A549 (cell line): Measurements from ENCODE around the gene SLC25A30. TPM values are rescaled to one million over a fixed set of nuclear protein-coding genes. Genes with fewer than 3 reads are reported as not detected.

ENCODE experiments used
- ATAC-seq, 2 experiments: fragments of 200-7000 bp in 1 of 2; fragments of >200 bp in 1 of 2; cut with Nextera tagmentation in 1 of 2; cut with Tn5 transposase in 1 of 2; 3 replicates each; pipeline versions ENCODE4 v1.8.0 to v1.9.1; 2018 to 2020; ENCODE audit warnings: mild to moderate bottlenecking in 1 of 2, moderate library complexity in 1 of 2
- CTCF ChIA-PET: fragments of 300-600 bp; sonication (Branson Sonifier 250); formaldehyde crosslinking; extraction: SDS; loops from one replicate; lab custom pipeline; 2021; ENCODE audit warnings: antibody characterized with exemption, inconsistent platforms; lab: Yijun Ruan, JAX
- POLR2A ChIA-PET: fragments of 350-600 bp; formaldehyde crosslinking; extraction: SDS; loops from one replicate; lab custom pipeline; 2021; ENCODE audit warnings: antibody characterized with exemption, inconsistent platforms; lab: Yijun Ruan, JAX
- DNase-seq, 2 experiments: peaks; one replicate each; pipeline versions ENCODE4 v3.0.0 to v3.0.0-alpha.2; 2011 to 2016; ENCODE audit warnings: low read depth in 1 of 2, low spot score in 1 of 2
- FAIRE-seq: peaks from 2 replicates; lab custom pipeline; 2011; peaks lifted over from hg19 to GRCh38; lab: Jason Lieb, UNC
- H3K27ac ChIP-seq, 2 experiments: fragments of >200 bp; sonication (Bioruptor Twin); formaldehyde crosslinking; 3 replicates each; pipeline ENCODE4 v1.5.1; 2016 to 2017
- H3K4me1 ChIP-seq: fragments of >200 bp; sonication (Bioruptor Twin); formaldehyde crosslinking; 3 replicates; pipeline ENCODE4 v1.6.1; 2016
- H3K4me2 ChIP-seq: fragments of >200 bp; sonication (Bioruptor Twin); formaldehyde crosslinking; 3 replicates; pipeline ENCODE4 v1.6.1; 2016
- H3K4me3 ChIP-seq: fragments of >200 bp; sonication (Bioruptor Twin); formaldehyde crosslinking; 3 replicates; pipeline ENCODE4 v1.5.1; 2016
- H3K9me3 ChIP-seq: fragments of >200 bp; sonication (Bioruptor Twin); formaldehyde crosslinking; 3 replicates; pipeline ENCODE4 v1.6.1; 2016
- ATOH8 ChIP-seq: fragments of 250-450 bp; sonication (Bioruptor Pico); IDR thresholded peaks from 2 replicates; pipeline ENCODE4 v1.5.0; 2020; ENCODE audit warnings: low read depth, mild to moderate bottlenecking, moderate library complexity
- BCL3 ChIP-seq: fragments of >200 bp; sonication (Bioruptor Twin); formaldehyde crosslinking; IDR thresholded peaks from 3 replicates; pipeline ENCODE4 v1.6.1; 2016
- BHLHE40 ChIP-seq: IDR thresholded peaks from 2 replicates; pipeline ENCODE4 v1.6.1; 2012; ENCODE audit warnings: low read depth, low read length, inconsistent platforms
- CEBPB ChIP-seq, 2 experiments: fragments of >200 bp in 1 of 2; sonication (Bioruptor Twin) in 1 of 2; formaldehyde crosslinking in 1 of 2; IDR thresholded peaks; 2 replicates each; pipeline ENCODE4 v1.6.1; 2012 to 2016
- EHMT2 ChIP-seq: fragments of 200-600 bp; sonication (generic); IDR thresholded peaks from 2 replicates; pipeline ENCODE4 v1.6.1; 2016; ENCODE audit warnings: antibody characterized with exemption, low read depth, mild to moderate bottlenecking, moderate library complexity
- EP300 ChIP-seq, 2 experiments: fragments of >200 bp; sonication (Bioruptor Twin); formaldehyde crosslinking; IDR thresholded peaks; 2 replicates in 1 of 2; 3 replicates in 1 of 2; pipeline ENCODE4 v1.6.1; 2016 to 2017
- ESRRA ChIP-seq: fragments of 150-350 bp; IDR thresholded peaks from 2 replicates; pipeline ENCODE4 v1.6.1; 2014; ENCODE audit warnings: mild to moderate bottlenecking, low read length, borderline replicate concordance
- FOXS1 ChIP-seq: fragments of 250-450 bp; sonication (Bioruptor Pico); IDR thresholded peaks from 2 replicates; pipeline ENCODE4 v1.5.0; 2020; ENCODE audit warnings: mild to moderate bottlenecking, moderate library complexity
- HDAC2 ChIP-seq: fragments of 200-600 bp; sonication (generic); IDR thresholded peaks from 2 replicates; pipeline ENCODE4 v1.6.1; 2016
- HEYL ChIP-seq: fragments of 250-450 bp; sonication (Bioruptor Pico); IDR thresholded peaks from 2 replicates; pipeline ENCODE4 v1.8.0; 2021; ENCODE audit warnings: mild to moderate bottlenecking, moderate library complexity
- JUN ChIP-seq, 2 experiments: fragments of >200 bp; sonication (Bioruptor Twin); formaldehyde crosslinking; IDR thresholded peaks; 2 replicates in 1 of 2; 3 replicates in 1 of 2; pipeline ENCODE4 v1.6.1; 2016 to 2017
- KDM1A ChIP-seq: fragments of 200-600 bp; sonication (generic); IDR thresholded peaks from 2 replicates; pipeline ENCODE4 v1.6.1; 2016; ENCODE audit warnings: low read depth, mild to moderate bottlenecking
- MAZ ChIP-seq: fragments of 150-350 bp; IDR thresholded peaks from 2 replicates; pipeline ENCODE4 v1.6.1; 2014; ENCODE audit warnings: antibody characterized with exemption, low read depth, low read length, borderline replicate concordance
- MYC ChIP-seq: IDR thresholded peaks from 2 replicates; pipeline ENCODE4 v1.6.1; 2012; ENCODE audit warnings: mild to moderate bottlenecking, inconsistent platforms, low read length, improper control_type of control experiment, borderline replicate concordance
- NFE2L2 ChIP-seq: fragments of 150-350 bp; conservative IDR thresholded peaks from 2 replicates; pipeline ENCODE4 v1.6.1; 2014; ENCODE audit warnings: low read length
- NPAS2 ChIP-seq: fragments of 250-450 bp; sonication (Bioruptor Pico); IDR thresholded peaks from 2 replicates; pipeline ENCODE4 v1.8.0; 2022; ENCODE audit warnings: mild to moderate bottlenecking, moderate library complexity, borderline replicate concordance
- NR3C1 ChIP-seq: fragments of >200 bp; sonication (Bioruptor Twin); formaldehyde crosslinking; IDR thresholded peaks from 3 replicates; pipeline ENCODE4 v1.6.1; 2017
- POLR2A ChIP-seq: IDR thresholded peaks from 2 replicates; pipeline ENCODE4 v1.6.1; 2012; ENCODE audit warnings: mild to moderate bottlenecking, low read length
- RARB ChIP-seq: fragments of 250-450 bp; sonication (Bioruptor Pico); IDR thresholded peaks from 2 replicates; pipeline ENCODE4 v1.8.0; 2021; ENCODE audit warnings: mild to moderate bottlenecking, moderate library complexity
- SMC3 ChIP-seq: fragments of >200 bp; sonication (Bioruptor Twin); formaldehyde crosslinking; IDR thresholded peaks from 3 replicates; pipeline ENCODE4 v1.6.1; 2018; ENCODE audit warnings: inconsistent platforms
- TFCP2L1 ChIP-seq: fragments of 250-450 bp; sonication (Bioruptor Pico); IDR thresholded peaks from 2 replicates; pipeline ENCODE4 v1.5.0; 2021; ENCODE audit warnings: mild to moderate bottlenecking
- TP53 ChIP-seq: fragments of 250-450 bp; sonication (Bioruptor Pico); IDR thresholded peaks from 2 replicates; pipeline ENCODE4 v1.5.0; 2021; ENCODE audit warnings: mild to moderate bottlenecking, moderate library complexity
- ZC3H11A ChIP-seq: fragments of 450-650 bp; IDR thresholded peaks from 2 replicates; pipeline ENCODE4 v1.6.1; 2014; ENCODE audit warnings: antibody characterized with exemption, mild to moderate bottlenecking
- ZSCAN20 ChIP-seq: fragments of 250-450 bp; sonication (Bioruptor Pico); IDR thresholded peaks from 2 replicates; pipeline ENCODE4 v1.8.0; 2022; ENCODE audit warnings: mild to moderate bottlenecking, moderate library complexity
- WGBS: methylation state at CpG from one replicate; pipeline ENCODE4 v1.1.6; 2017; ENCODE audit errors: missing lambda C conversion rate; 5-methylcytosine and 5-hydroxymethylcytosine counted together
- polyA plus RNA-seq, 4 experiments: library from polyadenylated mRNA; depleted of rRNA in 3 of 4; stranded (reverse); fragments of >200 nt; fragmentation: RNase III in 1 of 4; extraction: RNeasy Plus Mini Kit Qiagen cat#74134 plus additional on column Dnase treatment in 1 of 4; gene quantifications; 2 replicates in 3 of 4; 3 replicates in 1 of 4; pipeline ENCODE4 v1.2.3, GENCODE V29; 2011 to 2017
- TF ChIP-seq, protein P1 (sequence below): fragments of 150-350 bp; IDR thresholded peaks from 2 replicates; pipeline ENCODE4 v1.6.1; 2014; ENCODE audit warnings: low read depth, mild to moderate bottlenecking, low read length
- TF ChIP-seq, protein P2 (sequence below): fragments of >200 bp; sonication (Bioruptor Twin); formaldehyde crosslinking; IDR thresholded peaks from 2 replicates; pipeline ENCODE4 v1.6.1; 2016

SLC25A30 gene
- polyA plus RNA-seq, 2 of the 4 experiments (the other 2 are of a cell fraction), result 10.1 to 12.7 TPM

GRCh38 chr13:45445053-45445452, 26.9 kb upstream of the SLC25A30 start:
- WGBS, result 62% methylated on average over 6 of the region's 6 CpGs
- FAIRE-seq, result no peak
- TF ChIP-seq ZSCAN20, result no peak
- no peak for TF ChIP-seq EHMT2
- no peak for TF ChIP-seq NFE2L2
- no peak for TF ChIP-seq JUN (IDR thresholded peaks at IDR 0.05)
- no peak for TF ChIP-seq RARB (CRISPR knock-in tag)
- TF ChIP-seq, protein P1, sequence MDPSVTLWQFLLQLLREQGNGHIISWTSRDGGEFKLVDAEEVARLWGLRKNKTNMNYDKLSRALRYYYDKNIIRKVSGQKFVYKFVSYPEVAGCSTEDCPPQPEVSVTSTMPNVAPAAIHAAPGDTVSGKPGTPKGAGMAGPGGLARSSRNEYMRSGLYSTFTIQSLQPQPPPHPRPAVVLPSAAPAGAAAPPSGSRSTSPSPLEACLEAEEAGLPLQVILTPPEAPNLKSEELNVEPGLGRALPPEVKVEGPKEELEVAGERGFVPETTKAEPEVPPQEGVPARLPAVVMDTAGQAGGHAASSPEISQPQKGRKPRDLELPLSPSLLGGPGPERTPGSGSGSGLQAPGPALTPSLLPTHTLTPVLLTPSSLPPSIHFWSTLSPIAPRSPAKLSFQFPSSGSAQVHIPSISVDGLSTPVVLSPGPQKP, result no peak
- no peak for TF ChIP-seq TFCP2L1 (CRISPR knock-in tag)
- TF ChIP-seq, protein P2, sequence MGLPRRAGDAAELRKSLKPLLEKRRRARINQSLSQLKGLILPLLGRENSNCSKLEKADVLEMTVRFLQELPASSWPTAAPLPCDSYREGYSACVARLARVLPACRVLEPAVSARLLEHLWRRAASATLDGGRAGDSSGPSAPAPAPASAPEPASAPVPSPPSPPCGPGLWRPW, result no peak
- TF ChIP-seq MAZ, result no peak
- ChIA-PET CTCF (no interaction called here), POLR2A (no interaction called here)
- Histone ChIP-seq H3K4me2 (no peak overlapping the region), H3K27ac (no peak overlapping the region), H3K4me3 (no peak overlapping the region), H3K9me3 (no peaks in the 10 kb centered on the region), H3K4me1 (peaks cover 12% of the 10 kb centered on the region; the same call in 2 of the 3 replicates)
- no peak for DNase-seq
- ATAC-seq, result no peak

DNA sequence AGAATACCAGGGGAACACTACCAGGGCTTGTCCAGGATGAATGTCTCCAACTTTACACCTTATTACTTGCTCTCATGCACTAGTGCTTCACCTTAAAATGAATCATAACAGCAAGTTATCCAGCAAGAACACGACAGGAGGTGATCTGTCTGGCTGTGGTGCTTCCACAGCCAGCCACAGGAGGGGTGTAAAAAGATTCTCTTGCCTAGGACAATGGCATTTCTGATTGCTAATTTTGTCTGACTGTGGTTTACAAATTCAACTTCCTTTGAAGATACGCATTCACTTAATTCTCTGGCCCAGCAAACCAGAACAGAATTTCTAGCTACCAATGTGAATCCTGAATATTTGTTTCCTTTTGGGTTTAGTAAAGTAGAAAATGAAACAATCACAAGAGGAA, 23.5 kb upstream of the SLC25A30 start:
- peaks cover 10% of the 10 kb centered on the region; the same call in 2 of the 3 replicates for H3K4me1 ChIP-seq
- no peak overlapping the region for H3K27ac ChIP-seq
- CTCF ChIA-PET, result no interaction called here
- WGBS, result 49% methylated on average over 2 of the region's 2 CpGs
- no peak overlapping the region for H3K4me2 ChIP-seq
- peak in 1 of 2 experiments; percentile 16 for DNase-seq
- no peak for TF ChIP-seq CEBPB (IDR thresholded peaks at IDR 0.05)
- TF ChIP-seq BCL3, result no peak
- TF ChIP-seq ZC3H11A, result no peak
- no peak for TF ChIP-seq JUN (IDR thresholded peaks at IDR 0.05)
- no peak for TF ChIP-seq RARB (CRISPR knock-in tag)
- no peak for TF ChIP-seq NPAS2 (CRISPR knock-in tag)
- peak; percentile 51 to 71; a peak in 4 of 6 replicates for ATAC-seq
- no peak overlapping the region for H3K4me3 ChIP-seq
- POLR2A ChIA-PET, result no interaction called here
- no peaks in the 10 kb centered on the region for H3K9me3 ChIP-seq
- no peak for FAIRE-seq

GRCh38 chr13:45439781-45440462, 21.7 kb upstream of the SLC25A30 start:
- H3K4me2 ChIP-seq, result no peak overlapping the region
- TF ChIP-seq NR3C1, result no peak
- TF ChIP-seq POLR2A, result no peak
- no peak for TF ChIP-seq HEYL (CRISPR knock-in tag)
- TF ChIP-seq, all 56 proteins: peak for 0
- H3K4me3 ChIP-seq, result no peak overlapping the region
- no peak for ATAC-seq
- POLR2A ChIA-PET, result no interaction called here
- peaks cover 10% of the 10 kb centered on the region; the same call in 2 of the 3 replicates for H3K4me1 ChIP-seq
- 54% methylated on average over 3 of the region's 3 CpGs for WGBS
- FAIRE-seq, result no peak
- no peaks in the 10 kb centered on the region for H3K9me3 ChIP-seq
- no peak overlapping the region for H3K27ac ChIP-seq
- CTCF ChIA-PET, result interaction anchor here (1.1 kb wide), 1 partner anchor 69 kb away, joined by 5 read pairs; no protein-coding TSS in a partner anchor
- DNase-seq, result no peak

- 80% methylated on average over 4 of the region's 4 CpGs for WGBS
- no peak for FAIRE-seq
- ChIA-PET CTCF (interaction anchor here (1.1 kb wide), 1 partner anchor 68 kb away, joined by 5 read pairs; no protein-coding TSS in a partner anchor), POLR2A (no interaction called here)
- Histone ChIP-seq H3K4me3 (no peak overlapping the region), H3K4me1 (peaks cover 10% of the 10 kb centered on the region; the same call in 2 of the 3 replicates), H3K27ac (no peak overlapping the region), H3K4me2 (no peak overlapping the region), H3K9me3 (no peaks in the 10 kb centered on the region)
- no peak for DNase-seq
- ATAC-seq, result no peak
- TF ChIP-seq BHLHE40 (no peak), NFE2L2 (no peak), HDAC2 (no peak), KDM1A (no peak), HEYL (CRISPR knock-in tag) (no peak), MAZ (no peak), FOXS1 (no peak), ZSCAN20 (no peak), MYC (no peak), ATOH8 (no peak), TP53 (CRISPR knock-in tag) (no peak), EP300 (IDR thresholded peaks at IDR 0.05) (no peak), NPAS2 (CRISPR knock-in tag) (no peak), ESRRA (no peak), BCL3 (no peak), SMC3 (no peak)
Measured at GRCh38 chr13:45439008-45439407, 20.8 kb upstream of the SLC25A30 start.
